Naive B cell (primary cell): ENCODE data around the gene EXD2. TPM values are rescaled to one million over a fixed set of nuclear protein-coding genes. Genes with fewer than 3 reads are reported as not detected.
"Not testable (repeated sequence)": the region's sequence is repeated elsewhere in the genome, so short reads cannot be mapped to it uniquely, and the experiment has no call there.

Source experiments
- ATAC-seq, 2 donors: fragments of 150-1000 bp; cut with Tn5 transposase; 2 replicates each; pipeline ENCODE4 v1.10.0; 2021; ENCODE audit warnings: low read depth in 2 of 2, mild to moderate bottlenecking in 2 of 2, moderate library complexity in 2 of 2
- DNase-seq: peaks from one replicate; pipeline ENCODE4 v3.0.0; 2022
- H3K27ac Mint-ChIP-seq, 6 donors: one replicate each; pipeline ENCODE4 v1.8.0; 2020 to 2022; ENCODE audit warnings: mild to moderate bottlenecking in 6 of 6, mixed read lengths in 6 of 6, moderate library complexity in 5 of 6, inconsistent platforms in 2 of 6
- H3K27me3 Mint-ChIP-seq, 3 donors: one replicate each; pipeline ENCODE4 v1.8.0; 2021 to 2022; ENCODE audit warnings: mixed read lengths in 3 of 3, mild to moderate bottlenecking in 1 of 3
- H3K36me3 Mint-ChIP-seq, 2 donors: one replicate each; pipeline ENCODE4 v1.8.0; 2020 to 2022; ENCODE audit warnings: mixed read lengths in 2 of 2, inconsistent platforms in 1 of 2, mild to moderate bottlenecking in 1 of 2
- H3K4me1 Mint-ChIP-seq, 3 donors: one replicate each; pipeline ENCODE4 v1.8.0; 2020 to 2022; ENCODE audit warnings: mixed read lengths in 3 of 3, inconsistent platforms in 1 of 3, mild to moderate bottlenecking in 1 of 3, moderate library complexity in 1 of 3
- H3K4me3 Mint-ChIP-seq, 8 donors: one replicate each; pipeline ENCODE4 v1.8.0; 2020 to 2022; ENCODE audit warnings: mild to moderate bottlenecking in 8 of 8, mixed read lengths in 8 of 8, moderate library complexity in 8 of 8, inconsistent platforms in 2 of 8
- H3K9me3 Mint-ChIP-seq, 7 donors: one replicate each; pipeline ENCODE4 v1.8.0; 2020 to 2022; ENCODE audit warnings: mixed read lengths in 7 of 7, mild to moderate bottlenecking in 5 of 7, inconsistent platforms in 2 of 7, moderate library complexity in 1 of 7
- polyA plus RNA-seq, 6 donors: library from polyadenylated mRNA; unstranded; fragments of 300-500 nt; fragmentation: Illumina TruSeq; gene quantifications; one replicate each; pipeline ENCODE4 v1.2.3, GENCODE V29; 2021; ENCODE audit warnings: low read depth in 6 of 6

The EXD2 gene
- polyA plus RNA-seq, 6 donors from 2014 or later: 3.5 to 10.4 (median 4.8) TPM

- ATAC-seq (no peak), DNase-seq (no peak)
- H3K27me3 Mint-ChIP-seq: peaks cover 23 to 71% (median 37%) of the 10 kb centered on the region in 3 donors
- no peak overlapping the region for H3K27ac Mint-ChIP-seq
- no peaks in the 10 kb centered on the region for H3K4me1 Mint-ChIP-seq
- no peak overlapping the region for H3K4me3 Mint-ChIP-seq
- H3K36me3 Mint-ChIP-seq: peaks cover 0 to 23% of the 10 kb centered on the region in 2 donors
- peaks cover 5 to 52% (median 21%) of the 10 kb centered on the region in 7 donors for H3K9me3 Mint-ChIP-seq
These were observed 29.7 kb upstream of the EXD2 start for GRCh38 chr14:69161590-69161989.

- peaks cover 19 to 53% (median 29%) of the 10 kb centered on the region in 3 donors for H3K27me3 Mint-ChIP-seq
- not testable (repeated sequence) for DNase-seq, H3K4me3 Mint-ChIP-seq, H3K27ac Mint-ChIP-seq, H3K4me1 Mint-ChIP-seq, ATAC-seq
- peaks cover 0 to 23% of the 10 kb centered on the region in 2 donors for H3K36me3 Mint-ChIP-seq
- peaks cover 5 to 44% (median 21%) of the 10 kb centered on the region in 7 donors for H3K9me3 Mint-ChIP-seq
These were observed 25.5 kb upstream of the EXD2 start for GRCh38 chr14:69165787-69166186.

- no peak for DNase-seq
- H3K36me3 Mint-ChIP-seq: no peaks in the 10 kb centered on the region
- H3K4me3 Mint-ChIP-seq: no peak overlapping the region
- no peak overlapping the region for H3K27ac Mint-ChIP-seq
- H3K27me3 Mint-ChIP-seq: peaks cover 9 to 15% (median 12%) of the 10 kb centered on the region in 3 donors
- peaks cover 0 to 6% (median 1%) of the 10 kb centered on the region in 7 donors for H3K9me3 Mint-ChIP-seq
- no peak for ATAC-seq
- no peaks in the 10 kb centered on the region for H3K4me1 Mint-ChIP-seq
These were observed 20.5 kb upstream of the EXD2 start for GRCh38 chr14:69170839-69171238.

- DNase-seq: no peak
- Mint-ChIP-seq H3K4me1 (no peaks in the 10 kb centered on the region), H3K4me3 (no peak overlapping the region), H3K9me3 (peaks cover 0 to 4% (median 0%) of the 10 kb centered on the region in 7 donors), H3K27me3 (peaks cover 9 to 17% (median 9%) of the 10 kb centered on the region in 3 donors), H3K27ac (no peak overlapping the region), H3K36me3 (no peaks in the 10 kb centered on the region)
- ATAC-seq: no peak
These were observed 19.7 kb upstream of the EXD2 start for GRCh38 chr14:69171569-69171968.

GRCh38 chr14:69175130-69175529 lies 16.2 kb upstream of the EXD2 start:
- DNase-seq: no peak
- peaks cover 18 to 30% (median 18%) of the 10 kb centered on the region in 3 donors for H3K27me3 Mint-ChIP-seq
- H3K4me3 Mint-ChIP-seq: no peak overlapping the region
- no peaks in the 10 kb centered on the region for H3K4me1 Mint-ChIP-seq
- H3K9me3 Mint-ChIP-seq: peaks cover 0 to 4% (median 0%) of the 10 kb centered on the region in 7 donors
- no peak for ATAC-seq
- no peak overlapping the region for H3K27ac Mint-ChIP-seq
- H3K36me3 Mint-ChIP-seq: no peaks in the 10 kb centered on the region

GRCh38 chr14:69181491-69181890 lies 9.8 kb upstream of the EXD2 start:
- no peak for ATAC-seq
- H3K36me3 Mint-ChIP-seq: no peaks in the 10 kb centered on the region

GRCh38 chr14:69182580-69182979 lies 8.7 kb upstream of the EXD2 start:
- H3K36me3 Mint-ChIP-seq, ATAC-seq, H3K27ac Mint-ChIP-seq, H3K4me3 Mint-ChIP-seq, DNase-seq, H3K9me3 Mint-ChIP-seq, H3K4me1 Mint-ChIP-seq: not testable (repeated sequence)
- peaks cover 14 to 28% (median 23%) of the 10 kb centered on the region in 3 donors for H3K27me3 Mint-ChIP-seq

More at GRCh38 chr14:69181491-69181890, 9.8 kb upstream of the EXD2 start:
- Mint-ChIP-seq H3K27ac (no peak overlapping the region), H3K27me3 (peaks cover 14 to 35% (median 31%) of the 10 kb centered on the region in 3 donors), H3K9me3 (peaks cover 0 to 2% (median 0%) of the 10 kb centered on the region in 7 donors), H3K4me1 (peaks cover 0 to 4% (median 0%) of the 10 kb centered on the region in 3 donors), H3K4me3 (no peak overlapping the region)
- DNase-seq: no peak

GRCh38 chr14:69183735-69184134 lies 7.6 kb upstream of the EXD2 start:
- ATAC-seq (no peak), DNase-seq (no peak)
- no peak overlapping the region for H3K4me3 Mint-ChIP-seq
- H3K27ac Mint-ChIP-seq: no peak overlapping the region
- peaks cover 11 to 38% (median 22%) of the 10 kb centered on the region in 3 donors for H3K27me3 Mint-ChIP-seq
- peaks cover 0 to 4% (median 0%) of the 10 kb centered on the region in 3 donors for H3K4me1 Mint-ChIP-seq
- H3K36me3 Mint-ChIP-seq: no peaks in the 10 kb centered on the region
- peaks cover 0 to 2% (median 0%) of the 10 kb centered on the region in 7 donors for H3K9me3 Mint-ChIP-seq

- H3K4me1 Mint-ChIP-seq: peaks cover 8 to 23% (median 19%) of the 10 kb centered on the region in 3 donors
- ATAC-seq (no peak), DNase-seq (no peak)
- peaks cover 0 to 1% (median 0%) of the 10 kb centered on the region in 7 donors for H3K9me3 Mint-ChIP-seq
- no peak overlapping the region for H3K27ac Mint-ChIP-seq
- H3K27me3 Mint-ChIP-seq: peaks cover 0 to 12% (median 8%) of the 10 kb centered on the region in 3 donors
- H3K4me3 Mint-ChIP-seq: peak overlapping the region in 6 of 8 donors; percentile 3 to 97 (median 78)
- no peaks in the 10 kb centered on the region for H3K36me3 Mint-ChIP-seq
These were observed 1.1 kb upstream of the EXD2 start for GRCh38 chr14:69190191-69190590.

GRCh38 chr14:69193721-69194120 lies 2.4 kb downstream of the EXD2 start:
- DNase-seq: no peak
- ATAC-seq: no peak
- peaks cover 9 to 23% (median 19%) of the 10 kb centered on the region in 3 donors for H3K4me1 Mint-ChIP-seq
- H3K36me3 Mint-ChIP-seq: no peaks in the 10 kb centered on the region
- H3K27ac Mint-ChIP-seq: peak overlapping the region in 2 of 6 donors; percentile 16 to 18
- peak overlapping the region in 3 of 8 donors; percentile 15 to 97 (median 50) for H3K4me3 Mint-ChIP-seq
- H3K27me3 Mint-ChIP-seq: peaks cover 0 to under 1% (median 0%) of the 10 kb centered on the region in 3 donors
- H3K9me3 Mint-ChIP-seq: no peaks in the 10 kb centered on the region

GRCh38 chr14:69199786-69200185 lies 8.5 kb downstream of the EXD2 start:
- Mint-ChIP-seq H3K36me3 (no peaks in the 10 kb centered on the region), H3K27ac (no peak overlapping the region), H3K27me3 (no peaks in the 10 kb centered on the region), H3K4me1 (peaks cover 0 to 2% (median 0%) of the 10 kb centered on the region in 3 donors), H3K9me3 (no peaks in the 10 kb centered on the region), H3K4me3 (no peak overlapping the region)
- ATAC-seq (no peak), DNase-seq (no peak)

GRCh38 chr14:69204753-69205152 lies 13.5 kb downstream of the EXD2 start:
- Mint-ChIP-seq H3K9me3 (no peaks in the 10 kb centered on the region), H3K4me3 (no peak overlapping the region), H3K27ac (no peak overlapping the region), H3K36me3 (no peaks in the 10 kb centered on the region), H3K27me3 (no peaks in the 10 kb centered on the region), H3K4me1 (peaks cover 0 to 7% (median 0%) of the 10 kb centered on the region in 3 donors)
- ATAC-seq (no peak), DNase-seq (no peak)

- H3K27ac Mint-ChIP-seq: no peak overlapping the region
- ATAC-seq (no peak), DNase-seq (no peak)
- no peaks in the 10 kb centered on the region for H3K36me3 Mint-ChIP-seq
- no peaks in the 10 kb centered on the region for H3K9me3 Mint-ChIP-seq
- no peak overlapping the region for H3K4me3 Mint-ChIP-seq
- H3K4me1 Mint-ChIP-seq: peaks cover 0 to 7% (median 0%) of the 10 kb centered on the region in 3 donors
- no peaks in the 10 kb centered on the region for H3K27me3 Mint-ChIP-seq
These were observed 16.2 kb downstream of the EXD2 start for GRCh38 chr14:69207435-69208041.

GRCh38 chr14:69208666-69209065 lies 17.4 kb downstream of the EXD2 start:
- no peak for ATAC-seq
- H3K27ac Mint-ChIP-seq: peak overlapping the region in 1 of 6 donors; percentile 46
- DNase-seq: no peak
- no peak overlapping the region for H3K4me3 Mint-ChIP-seq
- H3K4me1 Mint-ChIP-seq: peaks cover 0 to 7% (median 0%) of the 10 kb centered on the region in 3 donors
- H3K27me3 Mint-ChIP-seq: no peaks in the 10 kb centered on the region
- H3K36me3 Mint-ChIP-seq: peaks cover 0 to under 1% of the 10 kb centered on the region in 2 donors
- no peaks in the 10 kb centered on the region for H3K9me3 Mint-ChIP-seq
